ENCODE measurements around the gene METTL9.
"Not testable (repeated sequence)": the region's sequence is repeated elsewhere in the genome, so short reads cannot be mapped to it uniquely, and the experiment has no call there.

Gene METTL9

DNA sequence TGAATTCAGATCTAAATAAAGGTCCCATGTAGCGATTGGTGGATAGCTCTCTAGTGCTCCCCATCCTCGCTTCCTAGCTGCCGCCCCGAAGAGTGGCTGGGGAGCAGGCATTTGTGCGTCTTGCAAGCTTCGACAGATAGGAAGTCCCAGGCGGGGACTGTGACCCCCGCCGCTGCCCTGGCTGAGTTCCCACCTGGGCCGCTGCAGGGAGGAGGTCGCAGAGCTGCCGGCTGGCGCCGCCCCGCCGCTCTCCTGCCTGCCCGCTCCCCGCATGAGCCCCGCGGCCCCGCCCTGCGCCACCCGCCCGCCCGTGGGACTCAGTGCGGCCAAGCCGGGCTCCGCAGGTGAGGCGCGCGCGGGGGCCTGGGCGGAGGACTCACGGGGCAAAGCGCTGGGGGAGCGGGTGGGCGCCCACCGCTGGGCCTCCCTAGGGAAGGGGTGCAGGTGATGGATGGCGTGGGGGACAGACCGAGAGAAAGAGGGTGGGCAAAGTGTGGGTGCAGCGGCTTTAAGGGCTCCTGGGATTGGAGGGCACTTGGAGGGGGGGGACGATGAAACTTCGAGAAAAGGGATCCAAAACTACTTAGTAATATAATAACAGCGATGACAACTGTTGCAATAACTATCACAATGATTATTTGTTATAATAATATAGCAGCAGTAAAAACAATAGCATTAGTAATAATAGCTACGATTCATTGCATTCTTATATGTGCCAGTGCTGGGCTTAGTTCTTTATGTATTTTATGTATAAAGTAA lies 64.7 kb downstream of the METTL9 start, which contains the start of gene OTOA:
OTOA (plus strand) TSS at position 80 of the 759 bp plus-strand sequence. CDS start 14,547 bp downstream, outside the sequence.
- no peak for DNase-seq (ENCODE audit: low read depth)

DNA sequence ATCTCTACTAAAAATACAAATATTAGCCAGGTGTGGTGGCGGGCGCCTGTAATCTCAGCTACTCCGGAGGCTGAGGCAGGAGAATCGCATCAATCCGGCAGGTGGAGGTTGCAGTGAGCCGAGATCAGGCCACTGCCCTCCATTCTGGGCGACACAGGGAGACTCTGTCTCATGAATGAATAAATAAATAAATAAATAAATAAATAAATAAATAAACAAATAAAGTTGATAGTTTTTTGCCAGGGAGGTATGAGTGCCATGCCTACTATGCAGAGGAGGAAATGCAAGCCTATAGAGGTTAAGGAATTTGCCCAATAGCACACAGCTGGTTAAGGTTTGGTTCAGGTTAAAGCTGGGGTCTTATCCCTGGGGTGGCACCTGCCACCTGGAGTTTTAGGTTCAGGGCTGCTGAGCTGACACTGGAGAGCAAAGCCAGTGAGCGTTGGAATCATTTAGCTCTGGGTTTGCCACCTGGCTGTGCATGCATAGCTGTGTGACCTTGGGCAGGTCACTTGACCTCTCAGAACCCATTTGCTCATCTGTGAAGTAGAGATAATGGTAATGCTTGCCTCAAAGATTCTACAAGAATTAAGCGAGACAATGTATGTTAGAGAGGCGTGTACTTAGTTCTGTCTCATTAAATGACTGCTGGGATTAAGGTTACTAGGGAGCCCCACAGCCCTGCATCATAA lies 65.6 kb downstream of the METTL9 start:
- no peak for DNase-seq (ENCODE audit: low read depth)

DNA sequence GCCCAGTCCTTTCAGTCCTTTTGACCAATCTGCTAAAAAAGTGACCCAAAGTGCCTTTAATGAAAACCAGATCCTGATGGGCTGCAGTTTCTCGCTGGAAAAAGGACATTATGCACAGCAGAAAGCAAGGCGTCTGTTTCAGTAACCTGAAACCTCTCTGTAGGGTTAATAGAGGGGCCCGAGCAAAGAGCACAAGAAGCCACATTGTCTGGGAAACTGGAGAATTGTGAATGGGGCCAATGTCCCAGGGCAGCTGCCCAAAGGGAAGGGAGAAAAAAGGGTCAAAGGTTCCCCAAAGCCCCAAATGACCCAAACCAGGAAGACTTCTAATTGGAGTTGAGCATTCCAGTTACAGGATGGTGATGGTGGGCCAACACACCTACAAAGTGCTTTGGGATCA lies 67.4 kb downstream of the METTL9 start:
- no peak for DNase-seq (ENCODE audit: low read depth)

DNA sequence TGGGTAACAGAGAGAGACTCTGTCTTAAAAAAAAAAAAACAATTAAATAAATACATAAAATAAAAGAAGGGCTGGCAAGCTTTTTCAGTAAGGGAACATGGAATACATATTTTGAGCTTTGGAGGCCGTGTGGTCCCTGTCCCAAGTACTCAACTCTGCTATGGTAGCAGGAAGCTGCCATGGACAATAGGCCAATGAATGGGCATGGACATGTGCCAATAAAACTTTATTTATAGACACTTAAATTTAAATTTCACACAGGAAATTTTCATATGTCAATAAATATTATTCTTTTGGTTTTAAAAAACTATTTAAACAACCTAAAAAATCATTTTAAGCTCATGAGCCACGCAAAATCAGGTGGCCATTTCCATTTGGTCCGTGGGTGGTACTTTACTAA lies 68.2 kb downstream of the METTL9 start:
- no peak for DNase-seq (ENCODE audit: low read depth)

DNA sequence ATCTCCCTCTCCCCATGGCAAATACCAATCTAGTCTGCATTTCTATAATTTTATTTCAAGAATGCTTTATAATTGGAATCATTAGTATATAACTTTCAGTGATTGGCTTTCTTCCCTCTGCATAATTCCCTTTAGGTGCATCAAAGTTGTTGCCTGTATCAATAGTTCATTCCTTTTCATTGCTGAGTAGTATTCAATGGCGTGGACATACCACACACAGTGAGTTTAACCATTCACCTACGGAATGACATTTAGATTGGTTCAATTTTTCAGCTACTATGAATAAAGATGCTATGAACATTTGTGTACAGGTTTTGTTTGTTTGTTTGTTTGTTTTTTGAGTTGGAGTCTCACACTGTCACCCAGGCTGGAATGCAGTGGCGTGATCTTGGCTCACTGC lies 74.1 kb downstream of the METTL9 start:
- DNase-seq (ENCODE audit: low read depth) = no peak

DNA sequence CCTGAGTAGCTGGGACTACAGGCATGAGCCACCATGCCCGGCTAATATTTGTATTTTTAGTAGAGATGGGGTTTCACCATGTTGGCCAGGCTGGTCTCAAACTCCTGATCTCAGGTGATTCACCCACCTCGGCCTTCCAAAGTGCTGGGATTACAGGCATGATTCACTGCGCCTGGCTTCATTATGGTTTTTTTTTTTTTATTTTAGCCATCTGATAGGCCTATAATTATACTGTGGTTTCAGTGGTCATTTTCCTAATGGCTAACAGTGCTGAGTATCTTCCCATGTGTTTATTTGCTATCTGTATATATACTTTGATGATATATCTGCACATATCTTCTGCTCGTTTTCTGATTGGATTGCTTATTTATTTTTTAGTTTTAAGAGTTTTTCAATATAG lies 75.1 kb downstream of the METTL9 start:
- not testable (repeated sequence) for DNase-seq (ENCODE audit: low read depth)

DNA sequence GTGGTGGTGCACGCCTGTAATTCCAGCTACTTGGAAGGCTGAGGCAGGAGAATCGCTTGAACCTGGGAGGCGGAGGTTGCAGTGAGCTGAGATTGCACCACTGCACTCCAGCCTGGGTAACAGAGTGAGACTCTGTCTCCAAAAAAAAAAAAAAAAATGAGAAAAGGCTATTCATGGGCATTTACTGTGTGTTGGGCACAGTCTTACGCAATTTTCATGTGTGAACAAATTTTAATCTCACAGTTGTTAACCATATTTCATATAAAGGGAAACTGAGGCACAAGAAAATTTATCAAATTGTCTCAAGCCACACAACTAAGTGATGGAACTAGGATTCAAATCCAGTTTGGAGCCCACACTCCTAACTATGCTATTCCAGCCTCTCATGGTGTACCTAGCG lies 81.3 kb downstream of the METTL9 start:
- not testable (repeated sequence) for DNase-seq (ENCODE audit: low read depth)

DNA sequence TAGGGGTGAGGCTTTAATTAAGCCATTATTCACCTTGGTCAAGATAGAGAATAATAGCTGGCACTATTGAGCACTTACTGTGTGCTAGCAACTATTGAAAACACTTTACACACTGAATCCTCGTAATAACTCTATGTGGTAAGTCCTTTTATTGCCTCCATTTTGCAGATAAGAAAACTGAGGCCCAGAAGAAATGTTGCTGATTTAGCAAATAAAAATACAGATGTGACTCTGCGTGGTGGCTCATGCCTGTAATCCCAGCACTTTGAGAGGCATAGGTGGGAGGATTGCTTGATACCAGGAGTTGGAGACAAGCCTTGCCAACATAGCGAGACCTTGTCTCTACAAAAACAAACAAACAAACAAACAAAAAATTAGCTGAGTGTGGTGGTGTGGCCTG lies 83.8 kb downstream of the METTL9 start:
- no peak for DNase-seq (ENCODE audit: low read depth)

DNA sequence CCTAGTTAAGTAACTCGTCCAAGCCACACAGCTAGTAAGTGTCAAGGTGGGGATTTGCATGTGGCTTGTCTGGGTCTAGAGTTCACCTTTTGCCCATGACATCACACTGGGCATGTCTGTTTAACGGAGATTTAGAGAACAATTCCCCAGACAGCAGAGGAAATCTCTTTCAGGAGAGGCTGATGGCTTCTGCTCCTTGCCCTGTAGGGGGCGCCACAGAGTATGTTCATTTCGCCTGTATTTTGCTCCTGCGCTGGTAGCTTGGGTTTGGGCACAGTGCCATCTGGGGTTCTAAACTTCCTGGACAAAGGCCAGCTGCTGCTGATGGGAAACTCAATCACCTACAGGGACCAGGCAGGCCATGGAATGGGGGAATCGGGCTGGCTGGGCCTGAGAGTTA lies 84.8 kb downstream of the METTL9 start:
- DNase-seq (ENCODE audit: low read depth) = no peak

DNA sequence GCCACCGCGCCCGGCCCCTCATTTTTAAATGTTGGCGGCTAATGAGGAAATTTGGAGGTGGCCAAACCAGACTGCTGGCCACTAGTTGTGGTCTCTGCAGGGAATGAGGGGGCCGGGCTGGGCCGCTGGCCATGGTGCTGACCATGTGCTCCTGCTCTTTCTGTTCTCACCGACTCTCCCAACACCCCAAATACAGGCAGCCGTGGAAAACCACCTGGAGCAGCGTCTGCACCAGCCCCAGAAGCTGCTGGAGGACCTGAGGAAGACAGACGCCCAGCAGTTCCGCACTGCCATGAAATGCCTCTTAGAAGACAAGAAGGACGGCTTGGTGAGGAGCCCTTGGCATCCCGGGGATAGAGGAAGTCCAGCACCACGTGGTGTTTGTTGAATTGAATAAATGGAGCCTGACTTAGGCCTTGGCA lies 85.7 kb downstream of the METTL9 start:
- DNase-seq (ENCODE audit: low read depth) = no peak

DNA sequence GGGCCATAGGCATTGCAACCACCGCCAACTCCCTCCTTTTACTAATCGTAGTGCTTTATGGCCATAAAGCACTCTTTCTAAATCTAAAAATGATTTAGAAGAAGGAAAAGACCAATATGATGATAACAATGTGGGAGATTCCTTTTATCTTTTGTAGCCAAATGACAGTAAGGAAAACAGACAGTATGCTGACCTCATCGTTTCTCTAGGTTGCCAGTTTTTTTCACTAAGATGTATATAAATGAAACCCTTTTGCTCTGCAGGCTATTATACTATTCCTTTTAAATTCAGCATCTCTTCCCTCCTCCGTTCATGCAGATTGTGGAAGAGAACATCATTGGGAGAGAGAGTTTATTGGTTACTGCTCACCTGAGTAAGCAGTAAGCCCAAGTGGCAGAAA lies 89.7 kb downstream of the METTL9 start:
- DNase-seq (ENCODE audit: low read depth) = no peak

DNA sequence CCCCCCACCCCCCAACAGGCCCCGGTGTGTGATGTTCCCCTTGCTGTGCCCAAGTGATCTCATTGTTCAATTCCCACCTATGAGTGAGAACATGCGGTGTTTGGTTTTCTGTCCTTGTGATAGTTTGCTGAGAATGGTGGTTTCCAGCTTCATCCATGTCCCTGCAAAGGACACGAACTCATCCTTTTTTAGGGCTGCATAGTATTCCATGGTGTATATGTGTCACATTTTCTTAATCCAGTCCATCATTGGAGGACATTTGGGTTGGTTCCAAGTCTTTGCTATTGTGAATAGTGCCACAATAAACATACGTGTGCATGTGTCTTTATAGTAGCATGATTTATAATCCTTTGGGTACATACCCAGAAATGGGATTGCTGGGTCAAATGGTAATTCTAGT lies 91.6 kb downstream of the METTL9 start:
- DNase-seq (ENCODE audit: low read depth) = not testable (repeated sequence)

DNA sequence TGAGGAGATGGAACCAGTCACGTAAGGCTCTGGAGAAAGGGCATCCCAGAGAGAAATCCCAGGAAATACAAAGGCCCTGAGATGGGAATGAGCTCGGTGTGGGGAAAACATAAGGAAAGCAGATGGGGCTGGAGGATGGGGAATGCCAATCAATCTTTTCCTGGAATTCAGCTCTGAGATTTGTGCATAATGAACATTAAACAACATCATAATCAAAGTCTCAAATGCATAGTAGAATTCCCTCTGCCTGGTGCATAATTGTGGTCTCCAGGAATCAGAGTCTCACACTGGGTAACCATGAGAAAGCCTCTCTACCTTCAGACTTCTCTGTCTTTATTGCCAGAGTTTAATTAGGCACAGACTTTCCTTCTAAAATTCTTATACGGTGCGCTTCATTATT lies 95.2 kb downstream of the METTL9 start:
- no peak for DNase-seq (ENCODE audit: low read depth)

DNA sequence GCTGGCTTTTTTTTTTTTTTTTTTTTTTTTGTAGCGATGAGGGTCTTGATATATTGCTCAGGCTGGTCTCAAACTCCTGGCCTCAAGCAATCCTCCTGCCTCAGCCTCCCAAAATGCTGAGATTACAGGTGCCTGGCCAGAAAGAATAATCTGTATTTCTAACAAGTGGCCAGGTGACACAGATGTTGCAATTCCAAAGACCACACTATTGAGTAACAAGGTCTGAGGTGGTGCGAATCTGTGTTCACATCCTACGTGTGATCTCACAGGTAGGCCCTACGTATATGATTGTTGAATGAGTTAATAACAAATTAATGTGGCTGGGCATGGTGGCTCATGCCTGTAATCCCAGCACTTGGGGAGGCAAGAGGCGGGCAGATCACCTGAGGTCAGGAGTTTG lies 97.7 kb downstream of the METTL9 start:
- no peak for DNase-seq (ENCODE audit: low read depth)

DNA sequence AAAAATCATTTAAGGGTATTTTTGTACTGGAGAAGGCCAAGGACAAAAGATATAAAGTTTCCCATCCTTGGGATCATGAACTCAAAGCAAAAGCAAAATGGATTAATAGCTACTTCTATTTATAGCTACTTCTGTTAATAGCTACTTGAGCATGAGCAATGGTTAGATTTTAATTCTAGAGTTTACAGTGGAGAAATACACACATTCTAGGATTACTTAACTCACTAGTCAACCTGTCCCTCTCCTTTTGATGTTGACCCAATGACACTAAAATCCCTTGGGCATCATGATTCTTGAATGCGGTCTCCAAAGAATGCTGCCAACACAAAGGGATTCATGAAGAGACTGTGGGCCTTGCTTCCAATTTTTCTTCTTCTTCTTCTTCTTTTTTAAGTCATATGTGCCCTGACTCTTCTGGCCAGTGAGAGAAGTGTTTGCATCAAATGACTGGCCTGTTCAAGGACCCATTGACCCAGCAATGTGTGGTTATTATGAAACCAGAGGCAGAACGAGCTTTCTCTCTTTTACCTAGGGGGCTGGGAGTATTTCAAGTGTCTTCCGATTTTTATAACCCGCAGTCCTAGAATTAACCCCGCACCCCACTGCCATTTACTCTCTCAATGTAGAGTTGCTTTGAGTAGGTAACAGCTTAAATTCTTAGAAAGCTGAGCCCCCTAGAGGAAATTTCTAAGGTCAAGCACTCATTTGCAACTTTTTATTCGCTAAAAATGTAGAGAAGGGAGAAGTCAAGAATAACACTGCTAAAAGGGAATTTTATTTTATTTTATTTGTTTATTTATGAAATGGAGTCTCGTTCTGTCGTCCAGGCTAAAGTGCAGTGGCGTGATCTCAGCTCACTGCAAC lies 99.0 kb downstream of the METTL9 start:
- DNase-seq (ENCODE audit: low read depth) = no peak

DNA sequence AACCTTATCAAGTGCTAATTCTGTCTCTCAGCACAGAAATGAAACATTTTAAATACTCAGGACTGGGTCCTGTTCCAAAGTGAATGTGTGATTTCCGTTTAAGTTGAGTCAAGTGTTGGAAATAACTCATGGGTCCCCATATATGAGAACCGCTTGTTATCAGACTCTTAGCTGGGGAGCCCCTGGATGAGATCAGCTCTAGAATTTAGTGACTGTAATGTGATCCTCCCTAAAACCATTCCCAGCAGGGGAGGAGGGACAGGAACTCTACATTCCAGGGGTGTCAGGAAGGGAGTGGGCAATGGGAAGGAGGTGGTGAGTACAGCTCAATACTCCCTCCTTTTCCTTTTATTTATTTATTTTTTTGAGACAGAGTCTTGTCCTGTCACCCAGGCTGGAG lies 101.9 kb downstream of the METTL9 start:
- DNase-seq (ENCODE audit: low read depth) = no peak

DNA sequence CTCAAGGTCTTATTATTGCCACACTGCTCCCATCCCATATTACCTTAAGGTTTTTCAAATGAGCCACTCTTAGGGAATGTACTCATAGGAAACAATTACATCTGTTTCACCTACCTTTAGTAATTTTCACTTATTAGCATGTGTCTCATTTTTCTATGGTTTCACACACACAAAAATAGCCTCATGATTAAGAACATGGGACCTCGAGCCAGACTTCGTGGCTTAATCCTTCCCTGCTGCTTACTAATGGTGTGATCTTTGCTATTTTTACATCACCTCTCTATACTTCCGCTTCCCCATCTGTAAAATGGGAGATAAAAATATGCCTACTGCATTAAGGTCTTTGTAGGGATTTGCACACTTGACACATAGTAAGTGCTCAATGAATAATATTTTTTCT lies 102.9 kb downstream of the METTL9 start:
- DNase-seq (ENCODE audit: low read depth) = no peak

DNA sequence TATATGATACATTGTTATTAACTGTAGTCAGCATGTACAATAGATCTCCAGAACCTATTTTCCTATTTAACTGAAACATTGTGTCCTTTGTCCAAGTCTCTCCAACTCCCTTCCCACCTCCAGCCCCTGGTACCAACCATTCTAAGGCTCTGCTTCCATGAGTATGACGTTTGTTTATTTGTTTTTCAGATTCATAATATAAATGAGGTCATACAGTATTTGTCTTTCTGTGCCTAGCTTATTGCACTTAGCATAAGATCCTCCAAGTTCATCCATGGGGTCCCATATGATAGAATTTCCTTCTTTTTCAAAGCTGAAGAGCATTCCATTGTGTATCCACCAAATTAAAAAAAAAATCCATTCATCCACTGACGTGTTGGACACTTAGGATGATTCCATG lies 103.8 kb downstream of the METTL9 start:
- no peak for DNase-seq (ENCODE audit: low read depth)

DNA sequence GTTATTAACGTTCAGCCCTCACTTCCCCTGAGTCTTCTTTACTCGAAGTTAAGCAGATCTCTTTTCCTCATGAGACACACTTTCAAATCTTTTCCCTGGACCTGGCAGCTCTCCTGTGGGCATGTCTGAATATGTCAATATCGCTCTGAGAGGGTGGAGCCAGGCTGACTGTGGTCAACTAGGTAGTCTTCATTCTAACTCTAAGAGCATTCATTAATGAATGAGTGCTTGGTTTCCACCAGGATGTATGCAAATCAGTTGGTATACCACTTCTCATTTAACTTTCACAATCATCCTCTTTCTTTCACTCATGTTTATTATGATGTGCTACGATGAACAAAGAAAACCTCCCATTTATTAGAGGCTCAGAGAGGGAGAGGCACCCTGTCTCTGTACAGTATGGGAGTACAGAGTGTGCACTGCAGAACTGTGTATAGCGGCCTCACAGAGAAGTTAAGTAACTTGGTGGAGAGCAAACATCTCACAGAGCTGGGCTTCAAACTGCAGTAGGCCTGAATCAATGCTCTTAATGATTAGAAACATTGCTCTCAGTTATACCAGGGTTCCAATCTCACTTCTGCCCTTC lies 104.3 kb downstream of the METTL9 start:
- DNase-seq (ENCODE audit: low read depth) = no peak

DNA sequence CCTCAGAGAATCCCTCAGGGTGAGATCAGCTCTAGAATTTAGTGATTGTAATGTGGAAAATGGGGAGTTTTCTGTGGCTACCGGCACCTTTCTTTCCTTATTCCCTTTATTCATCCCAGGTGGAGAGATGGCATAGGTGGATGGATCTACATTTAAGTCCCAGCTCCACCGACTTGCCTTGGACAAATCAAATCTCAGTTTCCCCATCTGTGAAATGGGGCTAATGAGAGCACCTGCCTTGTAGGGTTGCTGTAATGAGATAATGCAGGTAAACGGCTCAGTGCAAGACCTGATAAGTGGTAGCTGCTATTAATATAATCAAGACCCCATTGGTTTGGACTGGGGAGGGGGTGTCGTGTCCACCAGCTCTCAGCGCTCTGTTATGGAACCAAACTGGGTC lies 104.9 kb downstream of the METTL9 start:
- no peak for DNase-seq (ENCODE audit: low read depth)

DNA sequence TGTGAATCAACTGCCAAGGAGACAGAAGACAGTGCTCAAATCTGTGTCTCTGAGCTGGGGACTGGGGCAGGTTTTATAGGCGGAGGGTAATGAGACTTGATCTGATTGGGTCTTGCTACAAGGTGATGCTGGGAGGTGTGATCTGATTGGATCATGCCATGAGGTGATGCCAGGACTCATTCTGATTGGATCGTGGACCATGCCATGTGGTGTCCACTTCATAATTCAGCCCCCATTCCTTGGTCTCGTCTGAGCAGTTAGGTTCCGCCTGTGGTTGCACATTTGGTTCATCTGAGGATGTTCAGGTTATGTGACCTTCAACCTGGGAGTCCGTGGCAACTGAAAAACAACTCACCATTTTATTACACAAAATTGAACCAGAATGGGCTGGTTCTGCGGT lies 105.4 kb downstream of the METTL9 start:
- DNase-seq (ENCODE audit: low read depth) = no peak

All from stromal cell of bone marrow (primary cell).